Measurements from ENCODE around the gene THOC6.

THOC6 gene

GRCh38 chr16:3017794-3018506 is 5.9 kb upstream of the THOC6 start, which contains the start of gene CLDN6:
TSS of gene CLDN6 (minus strand) at chr16:3018183. CDS start at chr16:3016021, 2,162 bp downstream.
- DNase-seq, result peak; percentile 75

GRCh38 chr16:3019594-3020246 is 4.1 kb upstream of the THOC6 start:
- no peak for DNase-seq

- peak; percentile 89 for DNase-seq
These were observed 3.6 kb upstream of the THOC6 start, which contains the start of gene TNFRSF12A for GRCh38 chr16:3020247-3020603. TSS of gene TNFRSF12A (plus strand) at chr16:3020368. CDS start at chr16:3020398, 30 bp downstream.

GRCh38 chr16:3020604-3021448 is 3.0 kb upstream of the THOC6 start:
- DNase-seq, result peak; percentile 88

- peak; percentile 93 for DNase-seq
These were observed 2.2 kb upstream of the THOC6 start for GRCh38 chr16:3021449-3022207.

GRCh38 chr16:3022208-3022683 is 1.6 kb upstream of the THOC6 start:
- DNase-seq, result peak; percentile 96

- no peak for DNase-seq
These were observed 986 bp upstream of the THOC6 start for GRCh38 chr16:3022684-3023414.

- peak; percentile 76 for DNase-seq
These were observed 493 bp upstream of the THOC6 start for GRCh38 chr16:3023415-3023668.

- DNase-seq, result no peak
These were observed 1.5 kb downstream of the THOC6 start for GRCh38 chr16:3025032-3026002.

- no peak for DNase-seq
These were observed 2.2 kb downstream of the THOC6 start for GRCh38 chr16:3026003-3026378.

- DNase-seq, result no peak
These were observed 3.0 kb downstream of the THOC6 start for GRCh38 chr16:3026609-3027488.

GRCh38 chr16:3027489-3027795 is 3.6 kb downstream of the THOC6 start:
- no peak for DNase-seq

- peak; percentile 94 for DNase-seq
These were observed 4.3 kb downstream of the THOC6 start for GRCh38 chr16:3027983-3028715.

GRCh38 chr16:3028716-3029319 is 5.0 kb downstream of the THOC6 start:
- DNase-seq, result no peak

GRCh38 chr16:3029491-3030221 is 5.8 kb downstream of the THOC6 start:
- DNase-seq, result peak; percentile 80

- DNase-seq, result no peak
These were observed 6.7 kb downstream of the THOC6 start for GRCh38 chr16:3030222-3031212.

- DNase-seq, result no peak
These were observed 8.8 kb downstream of the THOC6 start for GRCh38 chr16:3032624-3033023.
